Measurements from ENCODE around the gene CCR5AS.

Gene CCR5AS

DNA sequence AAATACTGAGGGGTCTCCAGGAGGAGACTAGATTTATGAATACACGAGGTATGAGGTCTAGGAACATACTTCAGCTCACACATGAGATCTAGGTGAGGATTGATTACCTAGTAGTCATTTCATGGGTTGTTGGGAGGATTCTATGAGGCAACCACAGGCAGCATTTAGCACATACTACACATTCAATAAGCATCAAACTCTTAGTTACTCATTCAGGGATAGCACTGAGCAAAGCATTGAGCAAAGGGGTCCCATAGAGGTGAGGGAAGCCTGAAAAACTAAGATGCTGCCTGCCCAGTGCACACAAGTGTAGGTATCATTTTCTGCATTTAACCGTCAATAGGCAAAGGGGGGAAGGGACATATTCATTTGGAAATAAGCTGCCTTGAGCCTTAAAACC lies 31.6 kb downstream of the CCR5AS start:
- no peak for DNase-seq

GRCh38 chr3:46374755-46375154 lies 32.1 kb downstream of the CCR5AS start:
- DNase-seq, result no peak

- DNase-seq, result no peak
Observed at GRCh38 chr3:46372492-46373359, 34.1 kb downstream of the CCR5AS start.

DNA sequence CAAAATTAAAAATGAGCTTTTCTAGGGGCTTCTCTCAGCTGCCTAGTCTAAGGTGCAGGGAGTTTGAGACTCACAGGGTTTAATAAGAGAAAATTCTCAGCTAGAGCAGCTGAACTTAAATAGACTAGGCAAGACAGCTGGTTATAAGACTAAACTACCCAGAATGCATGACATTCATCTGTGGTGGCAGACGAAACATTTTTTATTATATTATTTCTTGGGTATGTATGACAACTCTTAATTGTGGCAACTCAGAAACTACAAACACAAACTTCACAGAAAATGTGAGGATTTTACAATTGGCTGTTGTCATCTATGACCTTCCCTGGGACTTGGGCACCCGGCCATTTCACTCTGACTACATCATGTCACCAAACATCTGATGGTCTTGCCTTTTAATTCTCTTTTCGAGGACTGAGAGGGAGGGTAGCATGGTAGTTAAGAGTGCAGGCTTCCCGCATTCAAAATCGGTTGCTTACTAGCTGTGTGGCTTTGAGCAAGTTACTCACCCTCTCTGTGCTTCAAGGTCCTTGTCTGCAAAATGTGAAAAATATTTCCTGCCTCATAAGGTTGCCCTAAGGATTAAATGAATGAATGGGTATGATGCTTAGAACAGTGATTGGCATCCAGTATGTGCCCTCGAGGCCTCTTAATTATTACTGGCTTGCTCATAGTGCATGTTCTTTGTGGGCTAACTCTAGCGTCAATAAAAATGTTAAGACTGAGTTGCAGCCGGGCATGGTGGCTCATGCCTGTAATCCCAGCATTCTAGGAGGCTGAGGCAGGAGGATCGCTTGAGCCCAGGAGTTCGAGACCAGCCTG lies 35.1 kb downstream of the CCR5AS start:
- no peak for DNase-seq

GRCh38 chr3:46370839-46371518 lies 35.9 kb downstream of the CCR5AS start, which contains the start of gene CCR5:
Gene CCR5 (plus strand): TSS chr3:46370946. CDS start chr3:46372903, 1,957 bp downstream.
- DNase-seq, result no peak

DNA sequence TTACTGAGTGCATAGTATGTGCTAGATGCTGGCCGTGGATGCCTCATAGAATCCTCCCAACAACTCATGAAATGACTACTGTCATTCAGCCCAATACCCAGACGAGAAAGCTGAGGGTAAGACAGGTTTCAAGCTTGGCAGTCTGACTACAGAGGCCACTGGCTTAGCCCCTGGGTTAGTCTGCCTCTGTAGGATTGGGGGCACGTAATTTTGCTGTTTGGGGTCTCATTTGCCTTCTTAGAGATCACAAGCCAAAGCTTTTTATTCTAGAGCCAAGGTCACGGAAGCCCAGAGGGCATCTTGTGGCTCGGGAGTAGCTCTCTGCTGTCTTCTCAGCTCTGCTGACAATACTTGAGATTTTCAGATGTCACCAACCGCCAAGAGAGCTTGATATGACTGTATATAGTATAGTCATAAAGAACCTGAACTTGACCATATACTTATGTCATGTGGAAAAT lies 37.2 kb downstream of the CCR5AS start:
- no peak for DNase-seq

DNA sequence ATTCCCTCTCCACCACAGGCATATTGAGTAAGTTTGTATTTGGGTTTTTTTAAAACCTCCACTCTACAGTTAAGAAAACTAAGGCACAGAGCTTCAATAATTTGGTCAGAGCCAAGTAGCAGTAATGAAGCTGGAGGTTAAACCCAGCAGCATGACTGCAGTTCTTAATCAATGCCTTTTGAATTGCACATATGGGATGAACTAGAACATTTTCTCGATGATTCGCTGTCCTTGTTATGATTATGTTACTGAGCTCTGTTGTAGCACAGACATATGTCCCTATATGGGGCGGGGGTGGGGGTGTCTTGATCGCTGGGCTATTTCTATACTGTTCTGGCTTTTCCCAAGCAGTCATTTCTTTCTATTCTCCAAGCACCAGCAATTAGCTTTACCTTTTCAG lies 37.7 kb downstream of the CCR5AS start:
- no peak for DNase-seq

DNA sequence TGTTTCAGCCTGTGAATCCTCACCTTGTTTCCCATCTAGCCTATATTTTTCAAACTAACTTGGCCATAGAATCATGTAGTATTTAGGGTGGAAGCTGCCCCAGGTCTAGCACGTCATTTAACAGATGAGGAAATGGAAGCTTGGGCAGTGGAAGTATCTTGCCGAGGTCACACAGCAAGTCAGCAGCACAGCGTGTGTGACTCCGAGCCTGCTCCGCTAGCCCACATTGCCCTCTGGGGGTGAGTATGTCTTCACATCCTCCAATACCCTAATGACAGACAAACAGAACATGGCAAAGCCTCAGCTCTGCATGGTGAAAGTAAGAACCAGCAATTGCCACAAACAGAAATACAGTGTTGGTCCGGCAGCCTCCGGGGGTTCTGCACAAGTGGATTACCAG lies 38.3 kb downstream of the CCR5AS start:
- DNase-seq, result peak; percentile 36

DNA sequence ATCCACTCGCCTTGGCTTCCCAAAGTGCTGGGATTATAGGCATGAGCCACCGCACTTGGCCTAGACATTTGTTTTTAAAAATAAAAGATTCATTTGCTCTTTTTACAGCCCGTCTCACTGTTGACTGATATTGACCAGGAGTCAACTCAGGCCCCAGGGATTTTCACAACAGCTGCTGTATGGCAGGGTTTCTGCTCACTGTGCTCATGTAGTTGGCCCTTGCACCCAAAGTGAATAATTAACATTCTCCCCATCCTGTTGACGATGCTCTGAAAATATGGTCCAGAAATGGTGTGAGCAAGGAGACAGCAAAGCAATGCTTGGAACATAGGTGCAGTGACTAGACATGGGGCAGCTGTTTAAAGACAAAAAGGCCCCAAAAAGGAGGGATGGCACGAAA lies 39.1 kb downstream of the CCR5AS start:
- no peak for DNase-seq

GRCh38 chr3:46365737-46366524 lies 40.9 kb downstream of the CCR5AS start:
- DNase-seq, result no peak

DNA sequence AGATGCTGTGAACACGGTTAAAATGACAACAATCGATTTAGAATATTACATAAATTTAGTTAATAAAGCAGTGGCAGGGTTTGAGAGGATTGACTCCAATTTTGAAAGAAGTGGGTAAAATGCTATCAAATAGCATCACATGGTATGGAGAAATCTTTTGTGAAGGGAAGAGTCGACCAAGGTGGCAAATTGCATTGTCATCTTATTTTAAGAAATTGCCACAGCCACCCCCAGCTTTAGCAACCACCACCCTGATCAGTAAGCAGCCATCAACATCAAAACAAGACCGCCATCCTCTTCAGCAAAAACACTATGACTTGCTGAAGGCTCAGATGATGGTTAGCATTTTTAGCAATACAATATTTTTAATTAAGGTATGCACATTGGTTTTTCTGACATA lies 41.8 kb downstream of the CCR5AS start:
- no peak for DNase-seq

DNA sequence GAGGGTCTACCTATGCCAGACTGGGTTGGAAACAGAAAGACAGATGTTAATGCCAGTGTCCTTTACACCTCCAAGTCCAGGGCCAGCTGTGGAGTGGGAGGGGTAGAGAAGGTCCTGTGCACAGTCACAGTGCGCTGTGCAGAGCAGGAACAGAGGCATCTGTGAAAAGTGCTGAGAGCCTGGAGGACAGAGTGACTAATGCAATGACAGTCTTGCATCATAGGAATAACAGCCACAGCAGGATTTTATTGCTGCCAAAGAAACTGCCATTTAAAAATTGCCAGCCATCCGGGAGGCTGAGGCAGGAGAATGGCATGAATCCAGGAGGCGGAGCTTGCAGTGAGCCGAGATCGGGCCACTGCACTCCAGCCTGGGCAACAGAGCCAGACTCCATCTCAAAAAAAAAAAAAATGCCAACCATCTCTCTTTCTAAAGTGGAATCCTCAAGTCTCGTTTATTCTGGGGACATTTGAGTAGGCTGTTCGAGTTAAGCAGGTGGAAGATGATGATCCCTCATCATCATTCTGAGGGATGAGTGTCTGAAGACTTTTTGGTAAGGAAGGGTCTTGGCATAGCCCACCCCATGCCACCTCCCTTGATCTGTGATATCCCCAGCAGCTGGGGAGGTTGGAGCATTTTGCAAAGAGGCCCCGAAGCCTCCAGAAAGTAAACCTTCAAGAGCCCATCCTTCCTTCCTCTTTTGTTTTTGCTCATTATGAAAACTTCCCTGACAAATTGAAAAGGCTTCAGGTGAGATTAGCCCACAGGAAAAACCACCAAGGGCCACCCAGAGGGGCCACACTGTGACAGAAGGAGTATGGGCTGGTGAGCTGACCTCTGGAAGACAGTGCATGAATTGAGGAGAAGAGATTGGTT lies 45.2 kb downstream of the CCR5AS start:
- no peak for DNase-seq

DNA sequence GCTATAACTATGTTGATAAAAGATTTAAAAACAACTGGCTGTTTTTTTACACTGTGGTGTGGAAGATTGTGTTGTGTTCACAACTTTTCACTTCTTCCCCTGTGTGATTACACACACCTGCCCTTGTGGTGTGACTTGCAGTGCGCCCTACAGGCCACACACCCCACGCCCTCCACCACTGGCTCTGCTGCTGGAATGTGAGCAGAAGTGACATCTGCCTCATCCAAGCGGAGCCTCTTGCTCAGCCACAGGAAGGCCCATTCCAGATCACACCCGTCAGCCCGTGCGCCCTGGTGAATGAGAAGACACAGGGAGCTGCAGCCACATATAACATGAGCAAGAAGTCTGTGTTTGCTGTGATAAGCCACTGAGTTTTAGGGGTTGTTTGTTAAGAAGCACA lies 46.0 kb downstream of the CCR5AS start:
- no peak for DNase-seq

DNA sequence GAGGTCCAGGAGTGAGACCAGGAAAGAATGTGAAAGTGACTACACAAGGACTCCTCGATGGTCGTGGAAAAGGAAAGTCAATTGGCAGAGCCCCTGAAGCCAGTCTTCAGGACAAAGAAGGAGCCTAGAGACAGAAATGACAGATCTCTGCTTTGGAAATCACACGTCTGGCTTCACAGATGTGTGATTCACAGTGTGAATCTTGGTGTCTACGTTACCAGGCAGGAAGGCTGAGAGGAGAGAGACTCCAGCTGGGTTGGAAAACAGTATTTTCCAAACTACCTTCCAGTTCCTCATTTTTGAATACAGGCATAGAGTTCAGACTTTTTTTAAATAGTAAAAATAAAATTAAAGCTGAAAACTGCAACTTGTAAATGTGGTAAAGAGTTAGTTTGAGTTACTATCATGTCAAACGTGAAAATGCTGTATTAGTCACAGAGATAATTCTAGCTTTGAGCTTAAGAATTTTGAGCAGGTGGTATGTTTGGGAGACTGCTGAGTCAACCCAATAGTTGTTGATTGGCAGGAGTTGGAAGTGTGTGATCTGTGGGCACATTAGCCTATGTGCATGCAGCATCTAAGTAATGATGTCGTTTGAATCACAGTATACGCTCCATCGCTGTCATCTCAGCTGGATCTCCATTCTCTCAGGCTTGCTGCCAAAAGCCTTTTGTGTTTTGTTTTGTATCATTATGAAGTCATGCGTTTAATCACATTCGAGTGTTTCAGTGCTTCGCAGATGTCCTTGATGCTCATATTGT lies 47.0 kb downstream of the CCR5AS start:
- no peak for DNase-seq

DNA sequence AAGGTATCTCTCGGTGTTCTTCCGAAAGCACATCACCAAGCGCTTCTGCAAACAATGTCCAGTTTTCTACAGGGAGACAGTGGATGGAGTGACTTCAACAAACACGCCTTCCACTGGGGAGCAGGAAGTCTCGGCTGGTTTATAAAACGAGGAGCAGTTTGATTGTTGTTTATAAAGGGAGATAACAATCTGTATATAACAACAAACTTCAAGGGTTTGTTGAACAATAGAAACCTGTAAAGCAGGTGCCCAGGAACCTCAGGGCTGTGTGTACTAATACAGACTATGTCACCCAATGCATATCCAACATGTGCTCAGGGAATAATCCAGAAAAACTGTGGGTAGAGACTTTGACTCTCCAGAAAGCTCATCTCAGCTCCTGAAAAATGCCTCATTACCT lies 48.4 kb downstream of the CCR5AS start:
- DNase-seq, result no peak

- no peak for DNase-seq
Observed at GRCh38 chr3:46356909-46357308, 50.0 kb downstream of the CCR5AS start.

DNA sequence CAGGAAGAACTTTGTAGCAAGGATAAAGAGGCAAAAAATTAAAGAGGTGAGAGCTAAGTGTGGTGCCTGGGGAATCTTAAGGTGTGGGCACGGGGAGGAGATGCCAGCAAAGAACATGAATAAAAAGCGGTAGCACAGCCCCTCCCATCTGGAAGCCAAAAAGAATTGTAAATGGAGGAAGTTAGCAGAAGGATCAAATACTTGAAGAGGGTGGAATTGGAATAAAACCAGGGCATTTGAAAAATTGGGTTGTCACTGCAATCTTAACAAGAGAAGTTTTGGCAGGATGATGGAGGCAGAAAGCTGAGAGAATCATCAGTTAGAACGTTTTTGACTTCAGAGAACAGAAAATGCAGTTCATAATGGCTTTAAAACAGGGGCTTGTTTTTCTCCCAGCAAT lies 50.6 kb downstream of the CCR5AS start:
- no peak for DNase-seq

DNA sequence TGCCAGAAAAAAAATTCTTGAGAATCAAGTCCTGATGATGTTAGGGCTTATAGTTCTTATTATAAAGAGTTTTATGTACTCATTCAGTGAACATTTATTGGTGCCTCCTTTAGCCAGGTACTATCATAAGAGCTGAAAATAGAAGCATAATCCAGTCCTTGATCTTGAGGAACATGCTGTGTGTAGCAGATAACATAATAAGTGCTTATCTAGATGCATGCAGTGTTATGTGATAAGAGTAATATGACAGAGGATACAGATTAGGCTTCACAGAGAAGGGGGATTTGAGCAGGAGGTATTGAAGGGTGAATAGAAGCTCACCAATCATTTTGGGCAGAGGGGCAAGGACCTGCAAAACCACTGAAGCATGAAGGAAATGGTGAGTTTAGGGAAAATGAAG lies 51.9 kb downstream of the CCR5AS start:
- DNase-seq, result no peak

- no peak for DNase-seq
Observed at GRCh38 chr3:46354478-46354877, 52.4 kb downstream of the CCR5AS start.

- DNase-seq, result no peak
Observed at GRCh38 chr3:46353647-46354410, 53.0 kb downstream of the CCR5AS start, which contains the start of gene CCR2. Gene CCR2 (plus strand): TSS chr3:46354111. CDS start chr3:46357528, 3,417 bp downstream.

All from activated T-cell treated with anti-CD3 and anti-CD28 coated beads for 4 hours (primary cell).